ENCODE data around the gene TTC28.

TTC28 gene

GRCh38 chr22:28414913-28415312 lies 264.7 kb downstream of the TTC28 start:
- Histone ChIP-seq H3K27me3 (ENCODE audit: control insufficient read depth in 2 of 2, insufficient read depth in 2 of 2, low read length in 2 of 2) (no peaks in the 10 kb centered on the region), H3K27ac (ENCODE audit: low read depth in 2 of 2, low read length in 2 of 2) (no peak overlapping the region)

GRCh38 chr22:28413612-28414399 lies 265.8 kb downstream of the TTC28 start:
- H3K27me3 ChIP-seq (ENCODE audit: control insufficient read depth in 2 of 2, insufficient read depth in 2 of 2, low read length in 2 of 2): no peaks in the 10 kb centered on the region
- H3K36me3 ChIP-seq (ENCODE audit: control insufficient read depth in 2 of 2, insufficient read depth in 2 of 2, low read length in 2 of 2): no peaks in the 10 kb centered on the region
- no peak overlapping the region for H3K9ac ChIP-seq (ENCODE audit: low read depth in 1 of 2, low read length in 2 of 2)
- H3K9me3 ChIP-seq (ENCODE audit: control insufficient read depth in 2 of 2, low read length in 2 of 2): no peaks in the 10 kb centered on the region
- H3K4me3 ChIP-seq (ENCODE audit: low read length in 2 of 2): no peak overlapping the region
- H3K4me1 ChIP-seq (ENCODE audit: control insufficient read depth in 2 of 2, insufficient read depth in 2 of 2, low read length in 2 of 2): no peaks in the 10 kb centered on the region
- no peak overlapping the region for H3K27ac ChIP-seq (ENCODE audit: low read depth in 2 of 2, low read length in 2 of 2)

More at GRCh38 chr22:28414913-28415312, 264.7 kb downstream of the TTC28 start:
- Histone ChIP-seq H3K9ac (ENCODE audit: low read depth in 1 of 2, low read length in 2 of 2) (no peak overlapping the region), H3K36me3 (ENCODE audit: control insufficient read depth in 2 of 2, insufficient read depth in 2 of 2, low read length in 2 of 2) (no peaks in the 10 kb centered on the region), H3K9me3 (ENCODE audit: control insufficient read depth in 2 of 2, low read length in 2 of 2) (no peaks in the 10 kb centered on the region), H3K4me1 (ENCODE audit: control insufficient read depth in 2 of 2, insufficient read depth in 2 of 2, low read length in 2 of 2) (no peaks in the 10 kb centered on the region), H3K4me3 (ENCODE audit: low read length in 2 of 2) (no peak overlapping the region)

GRCh38 chr22:28412109-28412508 lies 267.5 kb downstream of the TTC28 start:
- H3K27ac ChIP-seq (ENCODE audit: low read depth in 2 of 2, low read length in 2 of 2): no peak overlapping the region

GRCh38 chr22:28411125-28411524 lies 268.5 kb downstream of the TTC28 start:
- Histone ChIP-seq H3K27me3 (ENCODE audit: control insufficient read depth in 2 of 2, insufficient read depth in 2 of 2, low read length in 2 of 2) (no peaks in the 10 kb centered on the region), H3K4me3 (ENCODE audit: low read length in 2 of 2) (no peak overlapping the region), H3K36me3 (ENCODE audit: control insufficient read depth in 2 of 2, insufficient read depth in 2 of 2, low read length in 2 of 2) (no peaks in the 10 kb centered on the region), H3K9me3 (ENCODE audit: control insufficient read depth in 2 of 2, low read length in 2 of 2) (no peaks in the 10 kb centered on the region), H3K9ac (ENCODE audit: low read depth in 1 of 2, low read length in 2 of 2) (no peak overlapping the region), H3K4me1 (ENCODE audit: control insufficient read depth in 2 of 2, insufficient read depth in 2 of 2, low read length in 2 of 2) (no peaks in the 10 kb centered on the region), H3K27ac (ENCODE audit: low read depth in 2 of 2, low read length in 2 of 2) (no peak overlapping the region)

More at GRCh38 chr22:28412109-28412508, 267.5 kb downstream of the TTC28 start:
- no peak overlapping the region for H3K9ac ChIP-seq (ENCODE audit: low read depth in 1 of 2, low read length in 2 of 2)
- no peaks in the 10 kb centered on the region for H3K4me1 ChIP-seq (ENCODE audit: control insufficient read depth in 2 of 2, insufficient read depth in 2 of 2, low read length in 2 of 2)
- H3K9me3 ChIP-seq (ENCODE audit: control insufficient read depth in 2 of 2, low read length in 2 of 2): no peaks in the 10 kb centered on the region
- no peaks in the 10 kb centered on the region for H3K27me3 ChIP-seq (ENCODE audit: control insufficient read depth in 2 of 2, insufficient read depth in 2 of 2, low read length in 2 of 2)
- no peak overlapping the region for H3K4me3 ChIP-seq (ENCODE audit: low read length in 2 of 2)
- H3K36me3 ChIP-seq (ENCODE audit: control insufficient read depth in 2 of 2, insufficient read depth in 2 of 2, low read length in 2 of 2): no peaks in the 10 kb centered on the region

- Histone ChIP-seq H3K4me3 (ENCODE audit: low read length in 2 of 2) (no peak overlapping the region), H3K27me3 (ENCODE audit: control insufficient read depth in 2 of 2, insufficient read depth in 2 of 2, low read length in 2 of 2) (no peaks in the 10 kb centered on the region), H3K36me3 (ENCODE audit: control insufficient read depth in 2 of 2, insufficient read depth in 2 of 2, low read length in 2 of 2) (no peaks in the 10 kb centered on the region), H3K9ac (ENCODE audit: low read depth in 1 of 2, low read length in 2 of 2) (no peak overlapping the region), H3K27ac (ENCODE audit: low read depth in 2 of 2, low read length in 2 of 2) (no peak overlapping the region), H3K9me3 (ENCODE audit: control insufficient read depth in 2 of 2, low read length in 2 of 2) (no peaks in the 10 kb centered on the region), H3K4me1 (ENCODE audit: control insufficient read depth in 2 of 2, insufficient read depth in 2 of 2, low read length in 2 of 2) (no peaks in the 10 kb centered on the region)
Measured at GRCh38 chr22:28410050-28410816, 269.4 kb downstream of the TTC28 start.

GRCh38 chr22:28408709-28409108 lies 270.9 kb downstream of the TTC28 start:
- Histone ChIP-seq H3K4me1 (ENCODE audit: control insufficient read depth in 2 of 2, insufficient read depth in 2 of 2, low read length in 2 of 2) (no peaks in the 10 kb centered on the region), H3K36me3 (ENCODE audit: control insufficient read depth in 2 of 2, insufficient read depth in 2 of 2, low read length in 2 of 2) (no peaks in the 10 kb centered on the region), H3K9ac (ENCODE audit: low read depth in 1 of 2, low read length in 2 of 2) (no peak overlapping the region), H3K4me3 (ENCODE audit: low read length in 2 of 2) (no peak overlapping the region), H3K9me3 (ENCODE audit: control insufficient read depth in 2 of 2, low read length in 2 of 2) (no peaks in the 10 kb centered on the region), H3K27ac (ENCODE audit: low read depth in 2 of 2, low read length in 2 of 2) (no peak overlapping the region), H3K27me3 (ENCODE audit: control insufficient read depth in 2 of 2, insufficient read depth in 2 of 2, low read length in 2 of 2) (no peaks in the 10 kb centered on the region)

GRCh38 chr22:28407645-28408044 lies 272.0 kb downstream of the TTC28 start:
- no peaks in the 10 kb centered on the region for H3K4me1 ChIP-seq (ENCODE audit: control insufficient read depth in 2 of 2, insufficient read depth in 2 of 2, low read length in 2 of 2)

GRCh38 chr22:28406246-28406645 lies 273.4 kb downstream of the TTC28 start:
- no peak overlapping the region for H3K9ac ChIP-seq (ENCODE audit: low read depth in 1 of 2, low read length in 2 of 2)
- no peaks in the 10 kb centered on the region for H3K4me1 ChIP-seq (ENCODE audit: control insufficient read depth in 2 of 2, insufficient read depth in 2 of 2, low read length in 2 of 2)
- H3K27me3 ChIP-seq (ENCODE audit: control insufficient read depth in 2 of 2, insufficient read depth in 2 of 2, low read length in 2 of 2): no peaks in the 10 kb centered on the region
- no peak overlapping the region for H3K27ac ChIP-seq (ENCODE audit: low read depth in 2 of 2, low read length in 2 of 2)
- no peaks in the 10 kb centered on the region for H3K36me3 ChIP-seq (ENCODE audit: control insufficient read depth in 2 of 2, insufficient read depth in 2 of 2, low read length in 2 of 2)
- H3K4me3 ChIP-seq (ENCODE audit: low read length in 2 of 2): no peak overlapping the region
- no peaks in the 10 kb centered on the region for H3K9me3 ChIP-seq (ENCODE audit: control insufficient read depth in 2 of 2, low read length in 2 of 2)

More at GRCh38 chr22:28407645-28408044, 272.0 kb downstream of the TTC28 start:
- H3K4me3 ChIP-seq (ENCODE audit: low read length in 2 of 2): no peak overlapping the region
- no peaks in the 10 kb centered on the region for H3K27me3 ChIP-seq (ENCODE audit: control insufficient read depth in 2 of 2, insufficient read depth in 2 of 2, low read length in 2 of 2)
- no peaks in the 10 kb centered on the region for H3K36me3 ChIP-seq (ENCODE audit: control insufficient read depth in 2 of 2, insufficient read depth in 2 of 2, low read length in 2 of 2)
- no peak overlapping the region for H3K9ac ChIP-seq (ENCODE audit: low read depth in 1 of 2, low read length in 2 of 2)
- H3K27ac ChIP-seq (ENCODE audit: low read depth in 2 of 2, low read length in 2 of 2): no peak overlapping the region
- no peaks in the 10 kb centered on the region for H3K9me3 ChIP-seq (ENCODE audit: control insufficient read depth in 2 of 2, low read length in 2 of 2)

- Histone ChIP-seq H3K9ac (ENCODE audit: low read depth in 1 of 2, low read length in 2 of 2) (no peak overlapping the region), H3K4me1 (ENCODE audit: control insufficient read depth in 2 of 2, insufficient read depth in 2 of 2, low read length in 2 of 2) (no peaks in the 10 kb centered on the region), H3K27ac (ENCODE audit: low read depth in 2 of 2, low read length in 2 of 2) (no peak overlapping the region), H3K36me3 (ENCODE audit: control insufficient read depth in 2 of 2, insufficient read depth in 2 of 2, low read length in 2 of 2) (no peaks in the 10 kb centered on the region), H3K9me3 (ENCODE audit: control insufficient read depth in 2 of 2, low read length in 2 of 2) (no peaks in the 10 kb centered on the region), H3K4me3 (ENCODE audit: low read length in 2 of 2) (no peak overlapping the region), H3K27me3 (ENCODE audit: control insufficient read depth in 2 of 2, insufficient read depth in 2 of 2, low read length in 2 of 2) (no peaks in the 10 kb centered on the region)
Measured at GRCh38 chr22:28405588-28405987, 274.1 kb downstream of the TTC28 start.

- no peaks in the 10 kb centered on the region for H3K9me3 ChIP-seq (ENCODE audit: control insufficient read depth in 2 of 2, low read length in 2 of 2)
- H3K4me1 ChIP-seq (ENCODE audit: control insufficient read depth in 2 of 2, insufficient read depth in 2 of 2, low read length in 2 of 2): no peaks in the 10 kb centered on the region
- H3K4me3 ChIP-seq (ENCODE audit: low read length in 2 of 2): no peak overlapping the region
- no peaks in the 10 kb centered on the region for H3K27me3 ChIP-seq (ENCODE audit: control insufficient read depth in 2 of 2, insufficient read depth in 2 of 2, low read length in 2 of 2)
- no peak overlapping the region for H3K9ac ChIP-seq (ENCODE audit: low read depth in 1 of 2, low read length in 2 of 2)
- no peak overlapping the region for H3K27ac ChIP-seq (ENCODE audit: low read depth in 2 of 2, low read length in 2 of 2)
- H3K36me3 ChIP-seq (ENCODE audit: control insufficient read depth in 2 of 2, insufficient read depth in 2 of 2, low read length in 2 of 2): no peaks in the 10 kb centered on the region
Measured at GRCh38 chr22:28402539-28402938, 277.1 kb downstream of the TTC28 start.

All from mucosa of rectum (tissue), 2 donors.